DND-41 (cell line): ENCODE data around the gene BCL2L11.

Experiments used
- ATAC-seq: fragments of 200-7000 bp; cut with Tn5 transposase; 3 replicates; pipeline ENCODE4 v1.9.1; 2021; ENCODE audit warnings: low read depth; ENCODE audit not compliant: insufficient read depth
- DNase-seq: peaks from one replicate; pipeline ENCODE4 v3.0.0-alpha.2; 2020
- H2AFZ ChIP-seq: 2 replicates; pipeline ENCODE4 v1.6.0; 2012; ENCODE audit warnings: low read depth, low read length
- H3K27ac ChIP-seq: 2 replicates; pipeline ENCODE4 v1.5.1; 2012; ENCODE audit warnings: low read length, inconsistent platforms
- H3K27me3 ChIP-seq: fragments of 200-600 bp; sonication (generic); 2 replicates; pipeline ENCODE4 v1.6.0; 2012; ENCODE audit warnings: low read length, mild to moderate bottlenecking, inconsistent platforms; ENCODE audit not compliant: insufficient read depth, poor library complexity
- H3K36me3 ChIP-seq: 2 replicates; pipeline ENCODE4 v1.5.1; 2012; ENCODE audit warnings: low read length, inconsistent platforms; ENCODE audit not compliant: insufficient read depth
- H3K4me1 ChIP-seq: 2 replicates; pipeline ENCODE4 v1.5.1; 2012; ENCODE audit warnings: mild to moderate bottlenecking, low read length; ENCODE audit not compliant: insufficient read depth
- H3K4me2 ChIP-seq: 2 replicates; pipeline ENCODE4 v1.6.0; 2012; ENCODE audit warnings: mild to moderate bottlenecking, moderate library complexity, low read length, inconsistent platforms; ENCODE audit not compliant: insufficient read depth
- H3K4me3 ChIP-seq, 2 experiments: fragments of 200-600 bp in 1 of 2; shearing (Covaris generic) in 1 of 2; 2 replicates each; pipeline ENCODE4 v1.5.1; 2012 to 2016; ENCODE audit warnings: inconsistent platforms in 2 of 2, low read length in 2 of 2, mild to moderate bottlenecking in 2 of 2, low read depth in 1 of 2, moderate library complexity in 1 of 2
- H3K79me2 ChIP-seq: 2 replicates; pipeline ENCODE4 v1.6.0; 2012; ENCODE audit warnings: low read length, inconsistent platforms; ENCODE audit not compliant: insufficient read depth
- H3K9ac ChIP-seq: 2 replicates; pipeline ENCODE4 v1.6.0; 2012; ENCODE audit warnings: low read depth, mild to moderate bottlenecking, inconsistent platforms, low read length, moderate library complexity
- H3K9me3 ChIP-seq: 2 replicates; pipeline ENCODE4 v1.5.1; 2012; ENCODE audit warnings: low read length, moderate library complexity, mild to moderate bottlenecking, inconsistent platforms; ENCODE audit not compliant: insufficient read depth, severe bottlenecking
- H4K20me1 ChIP-seq: 2 replicates; pipeline ENCODE4 v1.6.0; 2012; ENCODE audit warnings: low read length; ENCODE audit not compliant: insufficient read depth
- CTCF ChIP-seq: IDR thresholded peaks from 2 replicates; pipeline ENCODE4 v1.5.1; 2012; ENCODE audit warnings: borderline replicate concordance, low read length, moderate library complexity, mild to moderate bottlenecking; ENCODE audit not compliant: poor library complexity, severe bottlenecking; ENCODE audit errors: extremely low read depth
- EZH2 ChIP-seq: IDR thresholded peaks from 3 replicates; pipeline ENCODE4 v1.6.1; 2012; ENCODE audit warnings: borderline replicate concordance, low read depth, mild to moderate bottlenecking, moderate library complexity, low read length, inconsistent platforms; ENCODE audit not compliant: severe bottlenecking

BCL2L11 gene

GRCh38 chr2:111186933-111187332, 66.2 kb downstream of the BCL2L11 start:
- no peak overlapping the region for H2AFZ ChIP-seq
- TF ChIP-seq CTCF (no peak), EZH2 (no peak)
- no peaks in the 10 kb centered on the region for H3K4me1 ChIP-seq
- no peak overlapping the region for H3K4me2 ChIP-seq
- no peaks in the 10 kb centered on the region for H4K20me1 ChIP-seq
- no peaks in the 10 kb centered on the region for H3K79me2 ChIP-seq
- H3K9ac ChIP-seq: no peak overlapping the region
- no peaks in the 10 kb centered on the region for H3K27me3 ChIP-seq
- H3K27ac ChIP-seq: no peak overlapping the region
- no peaks in the 10 kb centered on the region for H3K9me3 ChIP-seq
- DNase-seq (no peak), ATAC-seq (no peak)
- no peak overlapping the region for H3K4me3 ChIP-seq
- no peaks in the 10 kb centered on the region for H3K36me3 ChIP-seq

- Histone ChIP-seq H3K4me3 (no peak overlapping the region), H3K4me1 (0 out of 2 replicates have a peak, but pooled peaks cover 3% of the 10 kb centered on the region), H2AFZ (no peak overlapping the region), H3K36me3 (no peaks in the 10 kb centered on the region), H3K9ac (no peak overlapping the region), H3K4me2 (no peak overlapping the region), H3K27me3 (no peaks in the 10 kb centered on the region), H3K79me2 (no peaks in the 10 kb centered on the region), H3K27ac (no peak overlapping the region), H4K20me1 (no peaks in the 10 kb centered on the region), H3K9me3 (no peaks in the 10 kb centered on the region)
- no peak for DNase-seq
- ATAC-seq: no peak
- TF ChIP-seq CTCF (no peak), EZH2 (no peak)
These were observed 68.0 kb downstream of the BCL2L11 start for GRCh38 chr2:111188681-111189080.

- Histone ChIP-seq H3K27me3 (no peaks in the 10 kb centered on the region), H2AFZ (no peak overlapping the region), H3K4me1 (0 out of 2 replicates have a peak, but pooled peaks cover 3% of the 10 kb centered on the region), H3K27ac (no peak overlapping the region), H3K36me3 (no peaks in the 10 kb centered on the region), H3K4me3 (no peak overlapping the region), H3K9me3 (no peaks in the 10 kb centered on the region), H3K9ac (no peak overlapping the region), H4K20me1 (no peaks in the 10 kb centered on the region), H3K4me2 (no peak overlapping the region), H3K79me2 (no peaks in the 10 kb centered on the region)
- ATAC-seq: no peak
- no peak for TF ChIP-seq EZH2
- no peak for TF ChIP-seq CTCF
- DNase-seq: no peak
These were observed 68.4 kb downstream of the BCL2L11 start for GRCh38 chr2:111189106-111189505.

GRCh38 chr2:111190816-111191540, 70.3 kb downstream of the BCL2L11 start:
- Histone ChIP-seq H3K27me3 (no peaks in the 10 kb centered on the region), H3K4me3 (no peak overlapping the region), H3K9ac (no peak overlapping the region), H2AFZ (no peak overlapping the region), H4K20me1 (no peaks in the 10 kb centered on the region), H3K4me2 (no peak overlapping the region), H3K27ac (no peak overlapping the region), H3K36me3 (no peaks in the 10 kb centered on the region), H3K9me3 (no peaks in the 10 kb centered on the region), H3K4me1 (0 out of 2 replicates have a peak, but pooled peaks cover 3% of the 10 kb centered on the region), H3K79me2 (no peaks in the 10 kb centered on the region)
- DNase-seq: no peak
- no peak for ATAC-seq
- no peak for TF ChIP-seq EZH2
